SHP77 treated with DMSO at 0.1 percent for 48 hours (cell line): ENCODE results near the gene GPD1L.
A peak's percentile ranks its signal among the peaks of the same experiment; 100 is the strongest.
"Not testable (repeated sequence)": the region's sequence is repeated elsewhere in the genome, so short reads cannot be mapped to it uniquely, and the experiment has no call there.

Source experiments
- DNase-seq: peaks from one replicate; lab custom pipeline; 2025; lab: John Stamatoyannopoulos, UW

The GPD1L gene

DNA sequence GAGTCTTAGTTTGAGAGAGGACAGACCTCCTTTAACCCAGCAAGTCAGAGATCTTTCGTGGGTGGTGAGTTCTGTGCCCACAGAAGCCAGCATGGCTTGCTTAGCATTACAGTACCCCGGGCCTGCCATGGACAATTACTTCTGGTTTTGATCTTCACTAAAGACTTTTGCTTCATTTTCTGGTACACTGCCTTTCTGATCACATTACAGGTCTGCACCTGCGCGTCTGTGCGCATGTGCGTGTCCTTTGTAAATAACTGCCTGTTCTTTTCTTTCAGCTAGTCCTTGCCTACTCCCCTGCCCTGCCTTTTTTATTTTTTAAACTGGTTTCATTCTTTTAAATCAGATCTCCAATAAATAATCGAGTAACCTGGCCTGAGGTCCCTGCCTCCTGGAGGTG lies 74.9 kb downstream of the GPD1L start:
- no peak for DNase-seq

GRCh38 chr3:32181796-32182195 lies 75.4 kb downstream of the GPD1L start:
- no peak for DNase-seq

- DNase-seq = no peak
Observed at GRCh38 chr3:32184187-32184730, 77.8 kb downstream of the GPD1L start.

DNA sequence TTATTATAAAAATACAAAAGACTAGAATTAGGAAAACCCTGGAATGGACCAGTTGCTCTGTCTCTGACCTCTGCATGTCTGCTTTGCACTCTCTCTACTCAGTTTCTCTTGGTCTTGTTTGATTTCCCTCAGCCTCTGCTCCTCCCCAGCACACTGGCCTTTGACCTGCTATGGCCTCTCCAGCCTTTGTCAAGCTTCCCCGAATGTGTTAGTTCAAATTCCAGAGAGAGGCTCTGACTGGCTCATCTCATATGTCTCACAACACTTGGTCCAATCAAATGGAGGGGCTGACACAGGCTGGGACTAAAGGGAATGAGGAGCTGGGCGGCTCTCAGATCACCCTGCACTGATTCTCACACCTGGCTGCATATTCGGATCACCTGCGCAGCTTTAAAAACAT lies 79.7 kb downstream of the GPD1L start:
- DNase-seq = no peak

DNA sequence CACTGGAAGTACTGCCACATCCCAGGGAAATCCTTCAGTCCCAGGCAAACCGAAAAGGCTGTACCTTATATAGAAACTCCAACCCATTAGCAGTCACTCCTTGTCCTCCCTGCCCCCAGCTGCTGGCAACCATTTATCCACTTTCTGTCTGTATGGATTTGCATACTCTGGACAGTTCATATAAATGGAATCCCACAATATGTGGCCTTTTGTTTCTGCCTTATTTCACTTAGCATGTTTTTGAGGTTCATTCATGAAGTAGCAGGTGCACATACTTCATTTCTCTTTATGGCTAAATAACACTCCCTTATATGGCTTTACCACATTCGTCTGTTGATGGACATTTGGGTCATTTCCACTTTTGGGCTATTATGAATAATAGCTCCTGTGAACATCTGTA lies 80.5 kb downstream of the GPD1L start:
- DNase-seq = no peak

GRCh38 chr3:32189693-32190092 lies 83.3 kb downstream of the GPD1L start:
- no peak for DNase-seq

DNA sequence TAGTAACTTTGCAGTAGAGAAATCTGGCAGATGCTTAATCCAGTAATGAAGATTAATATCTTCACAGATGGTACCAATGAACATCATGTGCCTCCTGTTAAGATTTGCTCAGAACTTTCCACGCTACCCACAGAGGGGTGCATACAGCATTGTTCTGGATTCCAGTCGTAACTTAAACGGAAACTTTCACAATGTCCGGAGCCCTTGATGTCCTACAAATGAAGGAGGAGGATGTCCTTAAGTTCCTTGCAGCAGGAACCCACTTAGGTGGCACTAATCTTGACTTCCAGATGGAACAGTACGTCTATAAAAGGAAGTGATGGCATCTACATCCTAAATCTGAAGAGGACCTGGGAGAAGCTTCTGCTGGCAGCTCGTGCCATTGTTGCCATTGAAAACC lies 84.1 kb downstream of the GPD1L start:
- DNase-seq = not testable (repeated sequence)

- DNase-seq = no peak
Observed at GRCh38 chr3:32193101-32193500, 86.7 kb downstream of the GPD1L start.

GRCh38 chr3:32194653-32195052 lies 88.2 kb downstream of the GPD1L start:
- DNase-seq = no peak

GRCh38 chr3:32195995-32196540 lies 89.6 kb downstream of the GPD1L start:
- DNase-seq = peak; percentile 33

DNA sequence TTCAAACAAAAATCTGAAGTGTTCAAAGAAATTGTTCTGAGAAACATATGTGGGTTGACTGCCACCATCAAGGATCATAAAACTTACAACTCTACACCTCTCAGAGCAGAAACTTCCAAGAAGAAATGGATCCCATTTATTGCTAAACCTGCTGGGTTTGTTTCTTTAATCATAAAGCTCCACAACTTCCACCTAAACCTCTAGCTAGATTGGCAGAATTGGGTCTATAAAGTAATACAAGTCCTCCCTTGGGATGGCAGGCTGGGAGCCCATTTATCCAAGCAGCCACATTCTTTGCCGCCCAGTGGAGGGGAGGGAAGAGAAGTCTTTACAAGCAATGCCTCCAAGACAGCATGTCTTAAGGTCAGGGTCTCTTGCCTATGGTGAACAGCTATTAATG lies 91.6 kb downstream of the GPD1L start:
- no peak for DNase-seq

DNA sequence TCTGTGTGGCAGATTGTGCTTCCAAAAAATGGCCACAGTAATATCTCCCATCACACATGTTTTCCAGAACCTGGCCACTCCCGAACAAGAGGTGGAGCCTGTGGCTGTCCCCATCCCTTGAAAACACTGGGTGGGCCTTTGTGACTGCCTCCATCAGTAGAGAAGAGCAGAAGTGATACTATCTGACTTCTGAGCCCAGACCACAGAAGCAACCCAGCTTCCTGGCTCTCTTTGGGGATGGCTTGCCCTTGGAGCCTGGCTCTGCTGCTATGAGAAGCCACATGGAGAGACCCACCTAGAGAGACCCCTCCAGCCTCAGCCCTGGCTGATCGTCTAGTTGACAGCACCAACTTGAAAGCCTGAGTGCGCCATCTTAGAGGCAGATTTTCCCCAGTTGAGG lies 92.3 kb downstream of the GPD1L start:
- DNase-seq = no peak

DNA sequence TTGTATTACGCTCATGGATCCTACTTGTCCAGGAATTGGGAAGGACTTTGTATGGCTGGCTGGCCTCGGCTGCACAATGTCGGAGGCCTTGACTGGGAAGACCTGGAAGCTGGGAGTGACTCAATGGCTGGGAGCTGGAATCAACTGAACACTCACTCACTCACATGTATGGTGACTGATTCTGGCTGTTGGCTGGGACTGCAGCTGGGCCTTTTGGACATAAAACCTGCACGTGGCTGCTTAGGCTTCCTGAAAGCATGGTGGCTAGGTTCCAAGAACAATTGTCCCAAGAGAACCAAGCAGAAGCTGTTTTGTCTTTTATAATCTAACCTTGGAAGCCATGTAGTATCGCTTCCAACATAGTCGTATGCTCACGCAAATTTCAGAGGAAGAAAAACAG lies 94.1 kb downstream of the GPD1L start:
- no peak for DNase-seq

- no peak for DNase-seq
Observed at GRCh38 chr3:32200992-32201758, 94.8 kb downstream of the GPD1L start.

DNA sequence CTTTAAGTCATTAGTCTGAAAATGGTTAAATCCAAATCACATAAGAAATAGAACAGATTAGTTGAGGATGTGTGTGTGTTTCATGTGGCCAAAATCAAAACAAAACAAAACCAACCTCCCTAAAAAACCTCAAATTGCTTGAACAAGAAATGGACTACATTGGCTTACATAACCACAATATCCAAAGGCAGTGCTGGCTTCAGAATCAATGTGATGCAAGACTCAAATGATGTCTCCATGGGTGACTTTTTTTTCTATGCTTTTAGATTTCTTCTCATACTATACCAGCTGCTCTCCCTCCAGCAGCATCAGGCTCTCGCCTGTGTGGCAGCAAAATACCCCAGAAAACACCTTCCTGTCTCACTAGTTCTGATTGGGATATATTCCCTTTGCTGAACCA lies 96.1 kb downstream of the GPD1L start:
- DNase-seq = no peak

DNA sequence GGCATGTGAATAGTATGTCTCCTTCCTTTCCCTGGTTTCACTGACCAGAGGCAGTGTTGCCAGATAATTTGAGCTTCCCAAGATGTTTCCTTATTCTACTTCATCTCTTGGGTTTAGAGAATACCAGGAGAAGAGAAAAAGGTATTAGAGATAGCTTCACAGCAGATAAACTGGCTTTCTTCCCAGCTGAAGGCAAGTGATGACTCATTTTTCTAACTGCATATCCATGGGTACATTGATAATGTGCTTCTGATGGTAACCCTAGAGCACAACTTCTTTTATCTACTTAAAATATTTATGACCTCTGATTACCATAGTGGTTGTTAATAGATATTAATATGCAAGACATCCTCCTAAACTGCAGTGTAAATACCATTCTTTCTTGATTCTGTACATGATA lies 97.4 kb downstream of the GPD1L start:
- no peak for DNase-seq

GRCh38 chr3:32208447-32208846 lies 102.0 kb downstream of the GPD1L start:
- no peak for DNase-seq

DNA sequence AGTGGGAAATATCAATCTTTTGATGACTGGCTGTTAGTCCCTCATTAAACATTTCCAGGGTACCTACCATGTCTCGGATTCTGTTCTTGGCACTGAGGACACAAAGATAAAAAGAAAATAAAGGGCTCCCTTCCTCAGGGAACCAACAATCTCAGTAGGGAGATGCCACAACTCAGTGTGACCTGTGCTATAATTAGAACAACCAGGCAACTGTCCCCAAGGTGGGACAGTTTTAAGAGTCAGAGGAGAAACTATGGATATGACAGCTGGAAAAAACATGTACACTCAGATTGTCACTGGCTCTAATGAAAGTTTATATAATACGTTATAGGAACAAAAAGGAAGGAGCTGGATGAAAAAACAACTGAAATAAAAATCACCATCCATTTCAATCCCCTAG lies 108.8 kb downstream of the GPD1L start:
- DNase-seq = no peak

DNA sequence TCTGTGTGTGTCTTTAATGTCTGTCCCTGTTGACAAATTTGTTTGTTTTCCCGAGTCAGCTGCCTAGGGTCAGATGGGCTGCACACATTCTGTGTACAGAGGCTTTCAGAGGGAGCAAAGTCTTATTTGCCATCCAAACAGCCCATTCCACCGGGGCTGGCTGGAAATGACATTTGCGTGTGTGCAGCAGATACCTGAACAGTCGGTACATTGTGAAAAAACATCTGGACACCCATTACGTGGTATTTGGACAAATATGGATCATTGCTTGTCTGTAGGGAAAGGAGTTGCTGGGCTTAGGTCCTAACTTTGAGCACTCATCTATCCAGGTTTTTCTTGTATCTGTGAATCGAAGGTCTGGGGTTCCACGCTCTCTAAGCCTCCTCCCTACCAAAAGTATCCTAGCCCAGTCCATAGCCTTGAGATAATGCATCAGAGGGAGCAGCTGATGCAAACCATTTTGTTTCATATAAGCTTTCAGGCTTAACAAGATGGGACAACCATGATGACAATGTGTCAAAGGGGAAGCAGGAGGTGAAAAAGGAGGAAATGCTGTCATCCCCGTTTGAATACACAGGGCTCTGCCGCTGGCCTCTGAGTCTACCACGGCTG lies 109.9 kb downstream of the GPD1L start:
- no peak for DNase-seq

DNA sequence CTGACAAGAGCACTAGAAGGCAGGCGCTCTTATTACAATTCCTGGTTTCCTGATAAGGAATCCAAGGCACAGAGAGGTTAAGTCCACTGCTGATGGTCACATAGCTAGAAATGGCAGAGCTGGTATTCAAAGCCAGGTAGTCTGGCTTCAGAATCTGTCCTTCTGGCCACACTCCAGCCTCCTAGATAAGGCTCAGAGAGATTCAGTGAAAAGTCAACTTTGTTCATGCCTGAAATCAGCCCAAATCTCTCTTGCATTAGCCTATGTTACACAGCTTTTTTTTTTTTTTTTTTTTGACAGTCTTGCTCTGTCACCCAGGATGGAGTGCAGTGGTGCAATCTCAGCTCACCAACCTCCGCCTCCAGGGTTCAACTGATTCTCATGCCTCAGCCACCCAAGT lies 110.9 kb downstream of the GPD1L start:
- DNase-seq = no peak
